HUES64 (cell line): ENCODE measurements around the gene EDIL3.

Source experiments
- H3K27ac ChIP-seq: 2 replicates; pipeline ENCODE4 v1.7.0; 2013; ENCODE audit warnings: low read depth, low read length, inconsistent platforms
- H3K27me3 ChIP-seq: 2 replicates; pipeline ENCODE4 v1.6.1; 2013; ENCODE audit warnings: mild to moderate bottlenecking, low read length; ENCODE audit not compliant: insufficient read depth
- H3K36me3 ChIP-seq: 2 replicates; pipeline ENCODE4 v1.6.1; 2013; ENCODE audit warnings: mild to moderate bottlenecking, low read length; ENCODE audit not compliant: insufficient read depth
- H3K4me1 ChIP-seq: 2 replicates; pipeline ENCODE4 v1.6.1; 2013; ENCODE audit warnings: mild to moderate bottlenecking, low read length, moderate library complexity; ENCODE audit not compliant: insufficient read depth
- H3K4me3 ChIP-seq: 2 replicates; pipeline ENCODE4 v1.5.1; 2013; ENCODE audit warnings: mild to moderate bottlenecking, low read length, moderate library complexity
- H3K9ac ChIP-seq: 2 replicates; pipeline ENCODE4 v1.6.1; 2013; ENCODE audit warnings: mild to moderate bottlenecking, low read depth, low read length
- H3K9me3 ChIP-seq: 2 replicates; pipeline ENCODE4 v1.6.1; 2013; ENCODE audit warnings: low read depth, low read length; ENCODE audit not compliant: insufficient read depth
- WGBS: fragments of 150-250, 120-280 bp; methylation state at CpG from one replicate; pipeline ENCODE4 v1.1.7; 2013; ENCODE audit warnings: missing lambda C conversion rate; 5-methylcytosine and 5-hydroxymethylcytosine counted together

The EDIL3 gene

GRCh38 chr5:84376346-84376745, 8.3 kb downstream of the EDIL3 start:
- no peaks in the 10 kb centered on the region for H3K36me3 ChIP-seq
- H3K4me1 ChIP-seq: peaks cover 21% of the 10 kb centered on the region
- 100% methylated on average over 1 of the region's 1 CpG for WGBS
- peaks cover under 1% of the 10 kb centered on the region; the same call in 1 of the 2 replicates for H3K27me3 ChIP-seq
- H3K9me3 ChIP-seq: no peaks in the 10 kb centered on the region
- no peak overlapping the region for H3K27ac ChIP-seq
- H3K9ac ChIP-seq: no peak overlapping the region
- H3K4me3 ChIP-seq: no peak overlapping the region

GRCh38 chr5:84374568-84374967, 10.1 kb downstream of the EDIL3 start:
- Histone ChIP-seq H3K9me3 (no peaks in the 10 kb centered on the region), H3K4me1 (peaks cover 5% of the 10 kb centered on the region; the same call in 1 of the 2 replicates), H3K9ac (no peak overlapping the region), H3K27me3 (no peaks in the 10 kb centered on the region), H3K4me3 (no peak overlapping the region), H3K36me3 (no peaks in the 10 kb centered on the region), H3K27ac (no peak overlapping the region)
- WGBS: 91% methylated on average over 3 of the region's 4 CpGs

DNA sequence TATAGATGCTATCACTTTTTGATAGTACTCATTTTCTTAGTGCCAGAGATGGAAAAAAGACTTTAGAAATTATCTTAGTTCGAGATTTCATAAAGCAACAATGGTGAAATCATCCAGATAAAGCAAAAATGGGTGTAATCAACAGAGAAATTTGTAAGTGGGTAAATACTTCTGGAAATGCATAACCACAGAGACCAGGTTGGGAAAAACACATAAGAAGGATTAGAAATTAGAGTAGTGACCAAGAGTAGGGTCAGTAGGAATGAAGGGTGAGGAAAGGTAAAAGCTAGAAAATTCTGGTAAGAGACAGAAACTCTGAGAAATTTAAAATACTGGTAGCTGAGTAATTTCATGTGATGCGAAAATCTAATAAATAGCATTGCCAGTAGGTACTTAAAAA, 11.2 kb downstream of the EDIL3 start:
- H3K4me1 ChIP-seq: 0 out of 2 replicates have a peak, but pooled peaks cover 5% of the 10 kb centered on the region
- no peaks in the 10 kb centered on the region for H3K27me3 ChIP-seq
- no peaks in the 10 kb centered on the region for H3K9me3 ChIP-seq
- no peak overlapping the region for H3K9ac ChIP-seq
- H3K36me3 ChIP-seq: no peaks in the 10 kb centered on the region
- WGBS: 96% methylated on average over 2 of the region's 2 CpGs
- H3K27ac ChIP-seq: no peak overlapping the region
- H3K4me3 ChIP-seq: no peak overlapping the region

- no peaks in the 10 kb centered on the region for H3K9me3 ChIP-seq
- H3K9ac ChIP-seq: no peak overlapping the region
- no peaks in the 10 kb centered on the region for H3K4me1 ChIP-seq
- no peak overlapping the region for H3K27ac ChIP-seq
- no peak overlapping the region for H3K4me3 ChIP-seq
- 94% methylated on average over 8 of the region's 9 CpGs for WGBS
- no peaks in the 10 kb centered on the region for H3K27me3 ChIP-seq
- no peaks in the 10 kb centered on the region for H3K36me3 ChIP-seq
These were observed 12.5 kb downstream of the EDIL3 start for GRCh38 chr5:84372066-84372695.

DNA sequence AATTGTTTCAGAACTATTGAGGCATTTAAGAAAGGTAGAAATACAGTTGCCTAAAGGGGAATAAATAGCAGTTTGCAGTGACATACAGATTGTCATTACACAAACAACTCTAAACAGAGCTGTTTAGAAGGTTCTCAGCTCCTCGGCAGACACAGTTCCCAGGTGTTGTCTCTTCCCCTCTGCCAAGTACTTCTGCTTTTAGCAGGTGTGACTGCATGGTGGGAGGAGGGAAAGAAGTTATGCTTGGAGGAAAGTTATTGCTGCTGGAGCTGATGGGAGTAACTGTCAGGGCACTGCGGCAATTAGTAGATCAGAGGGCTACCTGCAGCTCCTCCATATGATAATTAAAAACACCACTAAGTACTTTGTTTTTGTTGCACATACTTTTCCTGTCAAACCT, 14.5 kb downstream of the EDIL3 start:
- no peak overlapping the region for H3K27ac ChIP-seq
- H3K4me3 ChIP-seq: no peak overlapping the region
- H3K9me3 ChIP-seq: no peaks in the 10 kb centered on the region
- no peaks in the 10 kb centered on the region for H3K36me3 ChIP-seq
- no peak overlapping the region for H3K9ac ChIP-seq
- H3K27me3 ChIP-seq: no peaks in the 10 kb centered on the region
- WGBS: 69% methylated on average over 2 of the region's 2 CpGs
- no peaks in the 10 kb centered on the region for H3K4me1 ChIP-seq

DNA sequence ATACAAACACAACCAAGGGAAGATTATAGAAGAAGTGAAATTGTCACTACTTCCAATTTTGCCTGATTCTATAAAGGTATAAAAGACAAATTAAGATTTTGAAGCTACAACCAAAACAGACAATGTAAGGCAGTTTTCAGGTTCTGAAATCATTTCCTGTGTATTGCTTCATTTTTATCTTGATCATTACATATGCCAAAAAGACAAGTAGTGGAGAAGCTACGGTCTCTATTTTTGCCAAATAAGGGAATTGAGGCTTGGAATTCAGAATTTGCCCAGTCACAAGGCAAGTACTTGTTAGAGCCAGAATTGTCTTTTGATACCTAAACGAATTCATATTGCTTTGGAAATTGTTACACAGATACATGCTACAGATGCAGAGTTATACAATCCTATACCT, 20.6 kb downstream of the EDIL3 start:
- Histone ChIP-seq H3K27me3 (no peaks in the 10 kb centered on the region), H3K36me3 (no peaks in the 10 kb centered on the region), H3K9ac (no peak overlapping the region), H3K9me3 (no peaks in the 10 kb centered on the region), H3K27ac (no peak overlapping the region), H3K4me3 (no peak overlapping the region), H3K4me1 (no peaks in the 10 kb centered on the region)
- 92% methylated on average over 2 of the region's 2 CpGs for WGBS

DNA sequence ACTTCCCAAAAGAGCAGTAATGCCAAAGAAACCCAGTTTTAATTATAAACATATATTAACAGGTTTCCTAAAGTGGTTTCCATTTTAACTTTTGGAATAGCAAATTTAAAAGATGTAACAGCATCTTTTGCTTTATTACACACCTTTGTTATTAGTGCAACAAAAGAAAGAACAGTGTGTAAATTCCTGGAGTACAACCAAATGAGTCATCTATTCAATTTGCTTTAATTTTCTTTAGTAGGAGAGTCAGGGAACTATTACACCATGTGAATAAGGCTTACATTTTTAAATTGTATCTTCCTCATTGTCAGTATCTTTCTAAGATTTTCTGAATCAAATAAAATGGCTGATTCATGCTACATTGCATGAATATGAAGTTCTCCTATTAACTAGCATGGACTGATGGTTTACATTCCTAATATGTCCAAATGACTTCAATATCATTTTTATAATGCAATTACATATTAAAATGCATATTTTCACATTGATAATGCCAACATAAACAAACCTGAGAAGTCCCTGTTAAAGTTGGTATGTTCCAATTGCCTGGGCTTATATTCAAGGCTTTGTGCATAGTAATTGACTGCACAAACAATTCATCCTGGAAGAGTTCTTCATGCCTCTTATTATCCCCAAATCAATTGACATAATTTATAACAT, 22.5 kb downstream of the EDIL3 start:
- Histone ChIP-seq H3K9me3 (no peaks in the 10 kb centered on the region), H3K36me3 (no peaks in the 10 kb centered on the region), H3K4me3 (no peak overlapping the region)

GRCh38 chr5:84361572-84361971, 23.1 kb downstream of the EDIL3 start:
- Histone ChIP-seq H3K4me1 (no peaks in the 10 kb centered on the region), H3K9me3 (no peaks in the 10 kb centered on the region), H3K9ac (no peak overlapping the region), H3K4me3 (no peak overlapping the region), H3K36me3 (no peaks in the 10 kb centered on the region), H3K27me3 (no peaks in the 10 kb centered on the region), H3K27ac (no peak overlapping the region)
- 100% methylated on average over 1 of the region's 2 CpGs for WGBS

More for the DNA sequence above, 22.5 kb downstream of the EDIL3 start:
- Histone ChIP-seq H3K27ac (no peak overlapping the region), H3K4me1 (no peaks in the 10 kb centered on the region), H3K27me3 (no peaks in the 10 kb centered on the region), H3K9ac (no peak overlapping the region)

- Histone ChIP-seq H3K4me1 (no peaks in the 10 kb centered on the region), H3K36me3 (no peaks in the 10 kb centered on the region)
These were observed 24.6 kb downstream of the EDIL3 start for GRCh38 chr5:84360056-84360455.

DNA sequence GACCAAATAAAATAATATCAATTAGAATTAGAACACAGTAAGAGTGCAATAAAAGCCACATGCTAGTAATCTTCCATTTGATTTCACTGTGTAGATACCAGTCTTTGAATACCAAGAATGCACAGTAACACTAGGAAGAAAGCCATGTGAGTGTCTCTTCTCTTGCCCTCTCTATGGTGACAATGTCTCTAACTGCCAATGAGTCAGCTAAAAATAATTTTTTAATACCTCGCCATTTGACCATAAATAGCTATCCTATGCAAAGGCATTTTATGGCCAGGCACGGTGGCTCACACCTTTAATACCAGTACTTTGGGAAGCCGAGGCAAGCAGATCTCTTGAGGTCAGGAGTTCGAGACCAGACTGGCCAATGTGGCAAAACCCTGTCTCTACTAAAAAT, 30.6 kb downstream of the EDIL3 start:
- Histone ChIP-seq H3K9me3 (no peaks in the 10 kb centered on the region), H3K9ac (no peak overlapping the region), H3K27ac (no peak overlapping the region), H3K36me3 (no peaks in the 10 kb centered on the region), H3K4me1 (0 out of 2 replicates have a peak, but pooled peaks cover 2% of the 10 kb centered on the region), H3K27me3 (no peaks in the 10 kb centered on the region), H3K4me3 (no peak overlapping the region)
- WGBS: 82% methylated on average over 4 of the region's 4 CpGs

More at GRCh38 chr5:84360056-84360455, 24.6 kb downstream of the EDIL3 start:
- no peak overlapping the region for H3K9ac ChIP-seq
- no peak overlapping the region for H3K27ac ChIP-seq
- no peak overlapping the region for H3K4me3 ChIP-seq
- 96% methylated on average over 3 of the region's 3 CpGs for WGBS
- H3K27me3 ChIP-seq: no peaks in the 10 kb centered on the region
- no peaks in the 10 kb centered on the region for H3K9me3 ChIP-seq

GRCh38 chr5:84344788-84345187, 39.9 kb downstream of the EDIL3 start:
- H3K4me1 ChIP-seq: peaks cover 52% of the 10 kb centered on the region
- 96% methylated on average over 1 of the region's 1 CpG for WGBS
- no peak overlapping the region for H3K9ac ChIP-seq

More at GRCh38 chr5:84344788-84345187, 39.9 kb downstream of the EDIL3 start:
- H3K27me3 ChIP-seq: no peaks in the 10 kb centered on the region
- no peaks in the 10 kb centered on the region for H3K36me3 ChIP-seq
- H3K27ac ChIP-seq: peak overlapping the region; percentile 15; the same call in 1 of the 2 replicates
- H3K9me3 ChIP-seq: no peaks in the 10 kb centered on the region
- no peak overlapping the region for H3K4me3 ChIP-seq
